SK-N-SH treated with all-trans-retinoic acid at 6 μM for 48 hours (cell line): ENCODE measurements around the gene WARS2.

ENCODE experiments used
- BACH2 ChIP-seq: fragments of 250-450 bp; sonication (Bioruptor Pico); IDR thresholded peaks from 2 replicates; pipeline ENCODE4 v1.9.0; 2021; ENCODE audit warnings: mild to moderate bottlenecking, borderline replicate concordance
- ZNF565 ChIP-seq: fragments of 450-650 bp; formaldehyde crosslinking; conservative IDR thresholded peaks from 2 replicates; pipeline ENCODE4 v1.5.0; 2020; ENCODE audit warnings: low read depth, mild to moderate bottlenecking, moderate library complexity
- TF ChIP-seq, protein P1 (sequence below): fragments of 250-450 bp; sonication (Bioruptor Pico); IDR thresholded peaks from 2 replicates; pipeline ENCODE4 v1.8.0; 2020; ENCODE audit warnings: mild to moderate bottlenecking, moderate library complexity, borderline replicate concordance
- TF ChIP-seq, protein P2 (sequence below): fragments of 250-450 bp; sonication (Bioruptor Pico); IDR thresholded peaks from 2 replicates; pipeline ENCODE4 v1.5.1; 2020; ENCODE audit warnings: low read depth, mild to moderate bottlenecking, moderate library complexity

DNA sequence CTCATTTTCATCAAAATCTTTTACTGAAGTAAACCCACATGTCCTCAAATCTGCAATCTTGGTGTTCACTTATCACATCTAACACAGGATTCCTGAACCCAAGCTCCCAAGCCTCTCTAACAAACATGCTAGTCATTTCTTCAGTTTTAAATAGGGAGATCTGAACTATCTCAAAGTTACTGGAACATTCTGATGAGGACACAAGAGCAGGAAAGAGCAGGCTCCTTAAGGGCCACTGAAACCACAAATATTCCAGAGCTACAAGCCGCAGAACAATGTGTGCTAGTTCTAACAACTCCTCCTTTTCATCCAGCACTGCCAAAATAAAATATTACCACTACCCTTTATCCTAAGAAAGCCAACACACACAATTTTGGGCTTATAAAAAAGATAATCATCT lies 38.9 kb downstream of the WARS2 start:
- TF ChIP-seq, protein P1, sequence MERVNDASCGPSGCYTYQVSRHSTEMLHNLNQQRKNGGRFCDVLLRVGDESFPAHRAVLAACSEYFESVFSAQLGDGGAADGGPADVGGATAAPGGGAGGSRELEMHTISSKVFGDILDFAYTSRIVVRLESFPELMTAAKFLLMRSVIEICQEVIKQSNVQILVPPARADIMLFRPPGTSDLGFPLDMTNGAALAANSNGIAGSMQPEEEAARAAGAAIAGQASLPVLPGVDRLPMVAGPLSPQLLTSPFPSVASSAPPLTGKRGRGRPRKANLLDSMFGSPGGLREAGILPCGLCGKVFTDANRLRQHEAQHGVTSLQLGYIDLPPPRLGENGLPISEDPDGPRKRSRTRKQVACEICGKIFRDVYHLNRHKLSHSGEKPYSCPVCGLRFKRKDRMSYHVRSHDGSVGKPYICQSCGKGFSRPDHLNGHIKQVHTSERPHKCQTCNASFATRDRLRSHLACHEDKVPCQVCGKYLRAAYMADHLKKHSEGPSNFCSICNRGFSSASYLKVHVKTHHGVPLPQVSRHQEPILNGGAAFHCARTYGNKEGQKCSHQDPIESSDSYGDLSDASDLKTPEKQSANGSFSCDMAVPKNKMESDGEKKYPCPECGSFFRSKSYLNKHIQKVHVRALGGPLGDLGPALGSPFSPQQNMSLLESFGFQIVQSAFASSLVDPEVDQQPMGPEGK = no peak
- TF ChIP-seq BACH2 (no peak), ZNF565 (no peak)
- TF ChIP-seq, protein P2, sequence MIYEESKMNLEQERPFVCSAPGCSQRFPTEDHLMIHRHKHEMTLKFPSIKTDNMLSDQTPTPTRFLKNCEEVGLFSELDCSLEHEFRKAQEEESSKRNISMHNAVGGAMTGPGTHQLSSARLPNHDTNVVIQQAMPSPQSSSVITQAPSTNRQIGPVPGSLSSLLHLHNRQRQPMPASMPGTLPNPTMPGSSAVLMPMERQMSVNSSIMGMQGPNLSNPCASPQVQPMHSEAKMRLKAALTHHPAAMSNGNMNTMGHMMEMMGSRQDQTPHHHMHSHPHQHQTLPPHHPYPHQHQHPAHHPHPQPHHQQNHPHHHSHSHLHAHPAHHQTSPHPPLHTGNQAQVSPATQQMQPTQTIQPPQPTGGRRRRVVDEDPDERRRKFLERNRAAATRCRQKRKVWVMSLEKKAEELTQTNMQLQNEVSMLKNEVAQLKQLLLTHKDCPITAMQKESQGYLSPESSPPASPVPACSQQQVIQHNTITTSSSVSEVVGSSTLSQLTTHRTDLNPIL = no peak
